ENCODE data around the gene CNTRL.

DNA sequence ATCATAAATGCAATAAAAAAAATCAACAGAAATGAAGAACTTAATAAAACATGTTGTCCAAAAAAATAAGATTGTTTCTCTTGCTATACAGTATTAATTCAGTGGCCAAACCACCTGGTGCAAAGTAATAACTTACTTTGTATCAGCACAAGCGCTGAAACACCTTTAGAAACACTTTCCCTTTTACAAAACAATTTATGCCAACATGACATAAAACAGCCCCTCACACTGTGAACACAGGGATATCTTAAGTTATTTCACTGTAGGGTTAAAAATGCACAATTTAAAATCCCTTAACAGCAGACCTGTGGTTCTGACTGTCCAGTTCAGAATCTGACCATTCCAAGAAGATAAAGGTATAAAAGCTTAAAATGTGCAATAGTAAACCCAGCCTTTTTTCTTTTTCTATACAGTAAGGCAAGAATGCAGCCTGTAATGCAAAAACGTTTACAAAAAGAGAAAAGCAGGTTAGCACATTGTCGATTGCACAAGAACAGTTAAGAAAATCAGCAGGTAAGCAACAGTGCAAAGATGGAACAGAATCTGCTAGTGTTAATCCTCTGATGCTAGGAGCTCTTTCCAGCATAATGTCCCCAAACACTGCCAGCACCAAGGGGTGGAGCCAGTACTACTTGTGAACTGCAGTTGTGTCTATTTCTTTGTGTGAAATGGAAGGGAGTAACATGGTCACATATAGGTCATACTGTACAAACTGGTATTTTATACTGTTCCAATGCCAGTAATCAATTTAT lies 105.4 kb downstream of the CNTRL start:
- TF ChIP-seq EZH2 (IDR thresholded peaks at IDR 0.05; ENCODE audit: borderline replicate concordance, low read length) = no peak
- TF ChIP-seq, protein P1, sequence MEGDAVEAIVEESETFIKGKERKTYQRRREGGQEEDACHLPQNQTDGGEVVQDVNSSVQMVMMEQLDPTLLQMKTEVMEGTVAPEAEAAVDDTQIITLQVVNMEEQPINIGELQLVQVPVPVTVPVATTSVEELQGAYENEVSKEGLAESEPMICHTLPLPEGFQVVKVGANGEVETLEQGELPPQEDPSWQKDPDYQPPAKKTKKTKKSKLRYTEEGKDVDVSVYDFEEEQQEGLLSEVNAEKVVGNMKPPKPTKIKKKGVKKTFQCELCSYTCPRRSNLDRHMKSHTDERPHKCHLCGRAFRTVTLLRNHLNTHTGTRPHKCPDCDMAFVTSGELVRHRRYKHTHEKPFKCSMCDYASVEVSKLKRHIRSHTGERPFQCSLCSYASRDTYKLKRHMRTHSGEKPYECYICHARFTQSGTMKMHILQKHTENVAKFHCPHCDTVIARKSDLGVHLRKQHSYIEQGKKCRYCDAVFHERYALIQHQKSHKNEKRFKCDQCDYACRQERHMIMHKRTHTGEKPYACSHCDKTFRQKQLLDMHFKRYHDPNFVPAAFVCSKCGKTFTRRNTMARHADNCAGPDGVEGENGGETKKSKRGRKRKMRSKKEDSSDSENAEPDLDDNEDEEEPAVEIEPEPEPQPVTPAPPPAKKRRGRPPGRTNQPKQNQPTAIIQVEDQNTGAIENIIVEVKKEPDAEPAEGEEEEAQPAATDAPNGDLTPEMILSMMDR (IDR thresholded peaks at IDR 0.05; ENCODE audit: low read length) = no peak

Measured in OCI-LY1 (cell line).